ENCODE results near the gene GID4.

DNA sequence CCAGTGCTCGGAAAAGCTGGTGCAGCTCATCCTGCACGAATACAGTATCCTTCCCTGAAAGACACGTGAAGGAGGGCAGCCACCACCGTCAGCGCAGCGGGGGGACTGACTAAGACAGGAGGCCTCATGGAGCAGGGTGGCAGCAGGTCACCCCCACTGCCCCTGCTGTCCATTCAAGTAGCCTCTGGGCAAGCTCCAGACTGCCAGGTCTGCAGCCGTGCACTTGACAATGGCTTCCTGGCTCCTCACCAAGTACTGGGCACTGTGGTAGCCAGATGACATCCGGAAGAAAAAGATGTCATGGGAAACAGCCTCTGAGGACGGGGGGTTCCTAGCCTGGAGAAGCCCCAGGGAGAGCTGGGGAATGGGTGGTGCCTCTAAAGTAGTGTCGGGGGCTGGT lies 61.4 kb downstream of the GID4 start:
- TF ChIP-seq, protein P1, sequence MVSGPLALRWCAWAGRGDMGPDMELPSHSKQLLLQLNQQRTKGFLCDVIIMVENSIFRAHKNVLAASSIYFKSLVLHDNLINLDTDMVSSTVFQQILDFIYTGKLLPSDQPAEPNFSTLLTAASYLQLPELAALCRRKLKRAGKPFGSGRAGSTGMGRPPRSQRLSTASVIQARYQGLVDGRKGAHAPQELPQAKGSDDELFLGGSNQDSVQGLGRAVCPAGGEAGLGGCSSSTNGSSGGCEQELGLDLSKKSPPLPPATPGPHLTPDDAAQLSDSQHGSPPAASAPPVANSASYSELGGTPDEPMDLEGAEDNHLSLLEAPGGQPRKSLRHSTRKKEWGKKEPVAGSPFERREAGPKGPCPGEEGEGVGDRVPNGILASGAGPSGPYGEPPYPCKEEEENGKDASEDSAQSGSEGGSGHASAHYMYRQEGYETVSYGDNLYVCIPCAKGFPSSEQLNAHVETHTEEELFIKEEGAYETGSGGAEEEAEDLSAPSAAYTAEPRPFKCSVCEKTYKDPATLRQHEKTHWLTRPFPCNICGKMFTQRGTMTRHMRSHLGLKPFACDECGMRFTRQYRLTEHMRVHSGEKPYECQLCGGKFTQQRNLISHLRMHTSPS (CRISPR knock-in tag; IDR thresholded peaks at IDR 0.05; ENCODE audit: low read depth) = no peak
- no peak for TF ChIP-seq TAF1 (CRISPR knock-in tag; IDR thresholded peaks at IDR 0.05)
- TF ChIP-seq E2F5 (CRISPR knock-in tag; conservative IDR thresholded peaks at IDR 0.05) = no peak
- TF ChIP-seq ETV5 (CRISPR knock-in tag; IDR thresholded peaks at IDR 0.05; ENCODE audit: borderline replicate concordance) = no peak
- TF ChIP-seq EP300 (IDR thresholded peaks at IDR 0.05; ENCODE audit: low read depth in 2 of 2, low read length in 2 of 2) = no peak
- no peak for TF ChIP-seq EP300 (CRISPR knock-in tag; IDR thresholded peaks at IDR 0.05; ENCODE audit: borderline replicate concordance)
- no peak for TF ChIP-seq ESRRA (CRISPR knock-in tag; IDR thresholded peaks at IDR 0.05; ENCODE audit: low read depth)
- no peak for TF ChIP-seq ZNF549 (CRISPR knock-in tag; IDR thresholded peaks at IDR 0.05)
- TF ChIP-seq MTF1 (CRISPR knock-in tag; IDR thresholded peaks at IDR 0.05) = no peak

Measured in HepG2 (cell line).